HG03139 (cell line): ENCODE measurements around the gene ANKRD44.
A peak's percentile ranks its signal among the peaks of the same experiment; 100 is the strongest.

Source experiments
- ATAC-seq: cut with Tn5 transposase; IDR thresholded peaks from one replicate; pipeline ENCODE4 v1.9.1; 2021; ENCODE audit not compliant: unreplicated experiment

The ANKRD44 gene

GRCh38 chr2:196995757-196996314 lies 314.7 kb downstream of the ANKRD44 start:
- no peak for ATAC-seq

- no peak for ATAC-seq
These were observed 315.8 kb downstream of the ANKRD44 start for GRCh38 chr2:196994764-196995163.

DNA sequence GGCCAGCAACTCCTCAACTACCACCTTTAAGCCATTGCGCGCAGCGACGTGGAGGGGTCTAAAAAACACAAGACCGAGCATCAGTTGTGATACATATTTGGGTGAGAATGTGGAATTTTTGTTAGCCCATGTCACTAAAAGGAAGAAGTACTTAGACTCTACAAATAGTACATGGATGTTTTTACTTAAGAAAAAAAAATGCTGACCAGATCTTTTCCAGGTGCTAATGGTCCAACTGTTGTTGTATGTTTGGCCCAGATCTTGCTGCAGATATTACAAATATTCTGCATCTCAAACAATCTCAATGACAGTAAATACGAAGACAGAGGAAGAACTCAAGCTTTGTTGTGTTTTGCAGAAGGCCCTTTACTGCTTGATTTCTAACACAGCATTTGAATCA lies 317.0 kb downstream of the ANKRD44 start:
- ATAC-seq = no peak

DNA sequence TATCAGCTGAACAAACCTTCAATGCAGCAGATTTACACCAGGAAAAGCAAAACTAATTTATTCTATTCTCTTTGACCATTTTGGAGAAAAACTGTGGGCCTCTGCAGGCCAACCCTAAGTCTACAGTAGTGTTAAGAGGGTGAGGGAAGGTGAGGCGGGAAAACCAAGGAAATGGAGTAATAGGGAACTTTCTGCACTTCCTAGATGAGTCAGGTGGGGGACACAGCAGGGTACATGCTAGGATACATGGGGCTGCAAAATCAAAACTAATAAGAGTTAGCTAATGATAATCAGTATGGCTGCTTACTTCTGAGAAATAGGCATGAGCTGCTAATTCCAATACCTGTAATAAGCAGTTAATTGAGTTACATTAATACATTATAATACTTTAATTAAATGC lies 318.1 kb downstream of the ANKRD44 start:
- ATAC-seq = no peak

GRCh38 chr2:196990788-196991461 lies 319.7 kb downstream of the ANKRD44 start:
- ATAC-seq = no peak

GRCh38 chr2:196990092-196990491 lies 320.5 kb downstream of the ANKRD44 start:
- no peak for ATAC-seq

DNA sequence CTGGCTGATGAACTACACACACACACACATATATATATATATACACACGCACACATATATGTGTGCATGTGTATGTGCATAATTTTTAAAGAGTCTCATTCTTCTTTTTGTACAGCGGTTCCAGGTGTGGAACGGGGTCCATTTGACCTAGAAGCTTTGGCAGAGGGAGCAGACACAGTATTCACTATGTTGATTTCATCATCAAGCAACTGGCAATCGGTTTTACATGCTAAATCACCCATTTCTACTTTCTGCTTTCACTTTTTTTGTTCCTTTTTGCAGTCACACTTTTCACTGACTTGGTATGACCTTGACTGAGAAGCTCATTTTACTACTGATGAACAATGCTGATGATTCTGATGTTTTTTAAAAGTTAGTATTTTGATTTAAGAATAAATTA lies 321.1 kb downstream of the ANKRD44 start:
- no peak for ATAC-seq

DNA sequence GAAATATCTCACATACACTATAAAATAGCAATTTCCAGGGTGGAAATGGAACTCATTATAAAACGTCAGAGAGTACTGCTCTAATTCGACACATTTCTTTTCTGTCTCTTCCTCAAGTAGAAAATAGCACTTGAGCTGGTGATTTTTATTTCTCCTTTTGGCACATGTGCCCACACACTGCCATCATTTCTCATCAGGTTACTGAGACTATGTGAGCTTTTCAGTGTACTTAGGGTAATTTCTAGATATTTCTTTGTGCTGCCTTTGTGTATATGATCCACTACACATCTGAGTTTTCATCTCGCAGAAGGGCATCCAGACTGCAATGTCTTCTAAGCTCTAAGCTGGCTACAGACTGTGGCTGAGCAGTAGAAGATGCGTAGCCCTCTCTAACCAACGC lies 321.9 kb downstream of the ANKRD44 start:
- ATAC-seq = no peak

- peak; percentile 46 for ATAC-seq
These were observed 322.8 kb downstream of the ANKRD44 start for GRCh38 chr2:196987649-196988364.

GRCh38 chr2:196987298-196987648 lies 323.3 kb downstream of the ANKRD44 start:
- no peak for ATAC-seq

DNA sequence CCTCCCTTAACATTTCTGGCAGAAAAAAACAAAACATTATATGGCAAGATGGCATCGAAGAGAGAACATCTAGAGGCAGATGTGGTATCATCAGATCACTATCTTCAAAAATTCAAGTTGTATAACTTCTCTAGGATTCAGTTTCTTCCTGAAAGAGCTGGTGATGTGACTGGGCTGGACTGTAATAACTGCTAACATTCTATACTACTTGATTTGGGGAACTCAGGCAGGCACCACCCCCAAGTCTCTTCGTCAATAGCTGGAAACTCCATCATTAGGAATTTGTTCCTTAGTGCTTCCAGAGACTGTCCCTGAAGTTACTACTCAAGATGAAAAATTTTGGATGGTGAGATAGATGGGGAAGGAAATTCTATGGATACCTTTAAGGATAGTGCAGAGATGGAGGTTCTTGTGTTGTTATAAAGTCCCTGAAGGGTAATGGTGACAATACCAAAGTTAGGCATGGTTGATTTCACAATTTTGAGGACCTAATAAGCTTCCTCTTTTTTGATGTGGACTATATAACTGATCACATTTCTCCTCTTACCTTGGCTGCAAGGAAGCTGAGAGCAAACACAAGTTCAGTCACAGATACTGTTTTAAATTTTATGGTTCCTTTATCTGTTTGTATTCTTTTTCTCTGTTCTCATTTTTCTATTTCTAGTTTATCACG lies 324.9 kb downstream of the ANKRD44 start:
- no peak for ATAC-seq

- no peak for ATAC-seq
These were observed 325.7 kb downstream of the ANKRD44 start for GRCh38 chr2:196984903-196985302.

DNA sequence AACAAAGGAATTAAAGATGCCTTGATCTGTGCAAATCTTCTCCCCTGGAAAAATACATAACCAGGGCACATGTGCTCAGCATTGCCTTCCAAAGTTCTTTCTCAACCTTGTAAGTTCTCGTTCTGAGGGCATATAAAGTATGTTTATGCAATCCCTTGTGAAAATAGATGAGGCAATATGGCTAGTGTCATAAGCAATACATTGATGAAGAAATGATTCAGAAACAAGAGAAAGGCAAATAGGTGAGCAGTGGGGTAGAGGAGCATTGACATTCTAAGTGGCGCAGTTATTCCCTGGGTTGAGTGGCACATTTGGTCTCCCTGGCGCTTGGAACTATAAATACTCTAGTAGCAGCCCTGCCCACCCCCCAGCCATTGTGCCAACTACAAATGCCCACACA lies 326.6 kb downstream of the ANKRD44 start:
- ATAC-seq = no peak

DNA sequence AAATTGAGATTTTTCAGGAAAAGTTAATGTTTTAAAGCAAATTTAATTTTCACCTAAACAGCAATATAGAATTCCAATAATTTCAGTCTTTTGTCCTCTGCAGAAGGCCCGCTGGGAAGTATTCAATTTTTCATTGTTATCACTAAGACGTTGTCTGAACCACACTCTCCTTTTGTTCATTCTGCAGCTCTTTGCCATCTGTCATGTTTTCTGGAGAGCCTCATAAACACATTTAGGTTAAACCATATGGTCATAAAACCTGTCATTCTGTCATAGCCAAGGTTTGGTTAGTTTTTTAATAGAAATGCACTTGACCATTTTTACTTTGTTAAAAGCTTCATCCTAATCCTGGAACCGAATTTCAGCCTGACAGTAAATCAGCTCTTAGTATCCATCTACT lies 330.1 kb downstream of the ANKRD44 start:
- no peak for ATAC-seq

- ATAC-seq = no peak
These were observed 330.6 kb downstream of the ANKRD44 start for GRCh38 chr2:196980001-196980400.

GRCh38 chr2:196977507-196977906 lies 333.1 kb downstream of the ANKRD44 start:
- ATAC-seq = no peak

- no peak for ATAC-seq
These were observed 335.6 kb downstream of the ANKRD44 start for GRCh38 chr2:196974970-196975369.

DNA sequence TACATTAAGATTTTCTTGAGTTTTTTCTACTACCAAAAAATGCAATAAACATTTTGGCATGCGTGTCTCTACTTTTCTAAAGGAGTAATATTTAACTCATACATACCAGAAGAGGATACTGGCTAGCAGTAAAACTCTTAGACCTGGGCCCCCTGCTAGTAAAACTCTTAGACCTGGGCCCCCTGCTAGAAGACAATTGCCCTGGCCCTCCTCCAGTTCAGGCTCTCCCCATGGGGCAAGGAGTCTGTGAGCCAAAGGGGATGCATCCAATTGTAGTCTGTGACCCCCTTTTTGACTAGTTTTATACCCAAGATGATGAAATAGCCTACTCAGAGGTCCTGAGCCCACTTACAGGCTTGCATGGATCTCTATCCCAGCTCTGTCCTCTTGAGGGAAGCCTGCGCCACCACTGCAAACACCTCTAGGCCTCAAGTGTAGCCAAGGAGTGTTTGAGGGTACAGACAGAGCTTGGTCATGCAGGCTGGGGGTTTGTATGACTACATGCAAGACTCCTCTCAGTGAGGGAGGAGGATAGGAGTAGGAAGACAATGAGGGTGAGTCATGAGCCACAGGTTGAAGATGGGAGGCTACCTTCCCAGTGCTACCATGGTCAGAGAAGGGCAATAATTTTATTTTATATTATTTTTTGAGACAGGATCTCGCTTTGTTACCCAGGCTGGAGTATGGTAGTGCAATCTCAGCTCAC lies 338.9 kb downstream of the ANKRD44 start:
- ATAC-seq = no peak

DNA sequence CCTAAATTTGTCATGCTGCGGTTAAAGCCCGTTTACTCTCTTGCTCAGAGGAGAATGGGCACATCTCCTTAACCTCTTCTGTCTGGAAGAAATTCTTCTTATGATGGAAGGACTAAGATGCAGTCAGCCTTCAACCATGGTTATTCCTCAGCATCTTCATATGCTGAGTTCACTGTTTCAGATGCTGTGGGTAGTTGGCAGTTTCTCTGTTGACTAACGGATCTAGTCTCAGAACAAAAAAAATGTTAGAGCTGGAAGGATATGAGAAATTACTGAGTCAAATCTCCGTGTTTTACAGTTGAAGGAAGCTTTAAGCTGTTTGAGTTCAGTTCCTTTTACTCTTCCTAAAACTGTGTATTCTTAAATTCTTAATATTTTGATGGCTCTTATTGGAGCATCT lies 340.5 kb downstream of the ANKRD44 start:
- ATAC-seq = no peak

DNA sequence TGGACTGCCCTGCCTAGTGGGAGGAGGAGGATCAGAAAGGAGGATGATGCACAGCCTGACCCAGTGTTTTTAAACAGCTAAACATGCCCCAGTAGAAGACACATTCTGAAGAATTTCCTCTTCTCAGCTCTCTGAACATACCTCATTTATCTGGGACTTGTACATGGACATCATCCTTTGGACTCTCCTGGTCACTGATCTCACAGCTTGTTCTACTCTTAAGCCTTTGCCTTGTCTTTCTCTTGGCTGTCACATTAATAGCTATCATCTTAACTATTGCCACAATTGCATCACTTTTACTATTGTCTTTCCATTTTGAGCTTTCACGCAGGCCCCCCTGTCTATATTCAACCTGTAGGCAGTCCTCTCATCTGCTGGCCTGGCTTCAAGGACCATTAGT lies 342.1 kb downstream of the ANKRD44 start:
- ATAC-seq = no peak

DNA sequence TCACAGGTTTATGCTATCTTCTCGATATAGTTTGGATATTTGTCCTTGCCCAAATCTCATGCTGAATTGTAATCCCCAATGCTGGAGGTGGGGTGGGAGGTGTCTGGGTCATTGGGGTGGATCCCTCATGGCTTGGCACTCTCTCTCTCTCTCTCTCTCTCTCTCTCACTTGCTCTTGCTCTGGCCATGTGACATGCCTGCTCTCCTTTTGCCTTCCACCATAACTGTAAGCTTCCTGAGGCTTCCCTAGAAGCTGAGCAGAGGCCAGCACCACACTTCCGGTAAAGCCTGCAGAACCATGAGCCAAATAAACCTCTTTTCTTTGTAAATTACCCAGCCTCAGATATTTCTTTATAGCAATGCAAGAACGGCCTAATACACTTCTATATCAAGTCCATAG lies 342.8 kb downstream of the ANKRD44 start:
- no peak for ATAC-seq
